Activated CD4-positive, alpha-beta memory T cell treated with anti-CD3 and anti-CD28 coated beads for 36 hours (primary cell): Measurements from ENCODE around the gene TRIM59. TPM values are rescaled to one million over a fixed set of nuclear protein-coding genes. Genes with fewer than 3 reads are reported as not detected.
A peak's percentile ranks its signal among the peaks of the same experiment; 100 is the strongest.
"Not testable (repeated sequence)": the region's sequence is repeated elsewhere in the genome, so short reads cannot be mapped to it uniquely, and the experiment has no call there.

ENCODE experiments used
- CTCF ChIA-PET: fragments of 350-600 bp; sonication (Branson Sonifier 250); formaldehyde crosslinking; loops from one replicate; lab custom pipeline; 2021; ENCODE audit warnings: antibody characterized with exemption, inconsistent platforms; lab: Charles Lee
- POLR2A ChIA-PET: fragments of 350-600 bp; sonication (Branson Sonifier 250); formaldehyde crosslinking; loops from one replicate; lab custom pipeline; 2021; ENCODE audit warnings: antibody characterized with exemption; lab: Charles Lee
- DNase-seq: peaks from one replicate; pipeline ENCODE4 v3.0.0-alpha.2; 2020
- H3K27ac Mint-ChIP-seq: one replicate; pipeline ENCODE4 v1.8.0; 2021; ENCODE audit warnings: mixed read lengths
- H3K27me3 Mint-ChIP-seq: one replicate; pipeline ENCODE4 v1.8.0; 2021; ENCODE audit warnings: mixed read lengths
- H3K36me3 Mint-ChIP-seq: one replicate; pipeline ENCODE4 v1.8.0; 2021; ENCODE audit warnings: mixed read lengths
- H3K4me1 Mint-ChIP-seq: one replicate; pipeline ENCODE4 v1.8.0; 2021; ENCODE audit warnings: low read depth, mixed read lengths
- H3K4me3 Mint-ChIP-seq: one replicate; pipeline ENCODE4 v1.8.0; 2021; ENCODE audit warnings: mild to moderate bottlenecking, mixed read lengths
- H3K9me3 Mint-ChIP-seq: one replicate; pipeline ENCODE4 v1.8.0; 2021; ENCODE audit warnings: mixed read lengths
- intact Hi-C: fragments of 100-400 bp; cut with micrococcal nuclease; formaldehyde crosslinking; loops from one replicate; pipeline ENCODE4 v1.15.1; 2023
- total RNA-seq, 2 experiments: library from RNA; stranded (reverse); gene quantifications; one replicate each; pipeline ENCODE4 v1.2.3, GENCODE V29; 2021

Gene TRIM59
- total RNA-seq, 2 experiments from 2014 or later = 27.3 to 30.0 TPM

GRCh38 chr3:160452251-160452650, 2.7 kb upstream of the TRIM59 start:
- H3K27ac Mint-ChIP-seq, DNase-seq, CTCF ChIA-PET, H3K27me3 Mint-ChIP-seq, H3K4me3 Mint-ChIP-seq, POLR2A ChIA-PET, H3K9me3 Mint-ChIP-seq, H3K36me3 Mint-ChIP-seq, intact Hi-C loops: not testable (repeated sequence)
- H3K4me1 Mint-ChIP-seq = peaks cover 15% of the 10 kb centered on the region

DNA sequence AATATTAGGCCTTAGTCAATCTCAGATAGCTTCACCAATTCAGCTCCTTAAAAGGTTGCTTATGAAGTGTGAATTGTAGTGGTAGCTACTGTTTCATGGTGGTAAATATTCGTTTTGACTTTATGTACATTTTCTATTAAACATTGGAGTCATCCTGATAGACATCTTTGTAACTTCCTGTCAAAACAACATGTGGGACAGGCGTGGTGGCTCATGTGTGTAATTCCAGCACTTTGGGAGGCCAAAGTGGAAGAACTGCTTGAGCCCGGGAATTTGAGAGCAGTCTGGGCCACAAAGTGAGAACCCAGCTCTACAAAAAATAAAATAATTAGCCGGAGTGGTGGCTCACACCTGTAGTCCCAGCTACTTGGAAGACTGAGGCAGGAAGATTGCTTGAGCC, 2.0 kb upstream of the TRIM59 start:
- DNase-seq = no peak
- Mint-ChIP-seq H3K27me3 (no peaks in the 10 kb centered on the region), H3K4me3 (no peak overlapping the region), H3K27ac (no peak overlapping the region), H3K36me3 (peaks cover 13% of the 10 kb centered on the region), H3K9me3 (no peaks in the 10 kb centered on the region), H3K4me1 (peaks cover 21% of the 10 kb centered on the region)
- ChIA-PET CTCF (no interaction called here), POLR2A (interaction anchor here (3.2 kb wide), 1 partner anchor 52 kb away, joined by 31 read pairs; the partner anchor contains the start of genes IFT80 and SMC4)
- intact Hi-C loops = no loop called here

- no peaks in the 10 kb centered on the region for H3K27me3 Mint-ChIP-seq
- H3K4me1 Mint-ChIP-seq = peaks cover 26% of the 10 kb centered on the region
- H3K4me3 Mint-ChIP-seq = peak overlapping the region; percentile 98
- intact Hi-C loops = no loop called here
- no peak overlapping the region for H3K27ac Mint-ChIP-seq
- POLR2A ChIA-PET = interaction anchor here (1.0 to 3.2 kb wide), 2 partner anchors 14 to 51 kb away, joined by 3 to 31 read pairs; partner anchors contain the start of genes IFT80 and SMC4
- CTCF ChIA-PET = no interaction called here
- H3K9me3 Mint-ChIP-seq = no peaks in the 10 kb centered on the region
- no peak for DNase-seq
- H3K36me3 Mint-ChIP-seq = peaks cover 16% of the 10 kb centered on the region
These were observed 1.3 kb upstream of the TRIM59 start for GRCh38 chr3:160450846-160451245.

DNA sequence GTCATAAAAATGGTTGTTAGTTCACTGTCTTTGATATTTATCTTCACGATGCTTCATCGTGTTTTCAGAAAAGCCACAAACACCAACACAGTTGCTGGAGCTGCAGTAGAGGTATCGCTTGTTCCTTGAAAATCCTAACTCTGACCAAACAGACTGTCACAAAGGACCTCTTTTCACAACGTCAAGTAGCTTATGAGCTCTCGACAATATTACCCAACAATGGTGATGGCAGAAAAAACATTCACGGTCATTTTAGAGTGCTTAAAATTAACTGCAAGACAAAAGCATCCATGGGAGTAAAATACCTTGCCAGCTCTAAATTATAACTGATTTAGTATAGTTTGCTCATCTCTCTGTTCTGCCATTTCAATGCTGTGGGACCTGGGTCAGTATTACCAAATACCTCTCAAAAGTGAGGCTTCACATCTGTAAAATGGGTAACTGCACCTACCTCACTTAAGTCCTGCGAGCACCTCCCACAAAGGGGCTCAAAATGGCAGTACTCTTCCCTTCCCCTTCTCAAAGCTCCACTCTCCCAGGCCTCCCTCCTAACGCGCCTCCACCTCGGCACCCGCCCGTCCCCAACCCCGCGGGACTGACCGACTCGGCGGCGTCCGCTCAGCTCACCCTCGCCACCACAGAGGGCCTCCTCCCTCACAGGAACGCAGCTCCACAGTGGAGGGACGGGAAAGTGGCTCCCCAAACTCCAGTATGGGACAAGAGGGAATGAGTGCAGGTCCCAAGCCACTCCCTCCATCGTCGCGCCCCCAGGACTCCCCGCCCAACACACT, 546 bp downstream of the TRIM59 start:
- ChIA-PET CTCF (interaction anchor here (0.9 to 1.9 kb wide), 7 partner anchors 11 to 49 kb away, joined by 3 to 12 read pairs (median 4); no protein-coding TSS in a partner anchor), POLR2A (interaction anchor here (0.7 to 3.2 kb wide), 11 partner anchors 9 to 306 kb away, joined by 3 to 31 read pairs (median 3); partner anchors contain the start of genes IFT80, KPNA4 and SMC4)
- Mint-ChIP-seq H3K36me3 (peaks cover 24% of the 10 kb centered on the region), H3K27me3 (no peaks in the 10 kb centered on the region), H3K4me3 (peak overlapping the region; percentile 98), H3K27ac (peak overlapping the region; percentile 99), H3K9me3 (no peaks in the 10 kb centered on the region), H3K4me1 (peaks cover 33% of the 10 kb centered on the region)
- no peak for DNase-seq
- intact Hi-C loops = loop anchor here (1.0 to 5.0 kb wide), 5 partner anchors 38 to 422 kb away; partner anchors contain the start of genes IFT80, KPNA4 and SMC4

DNA sequence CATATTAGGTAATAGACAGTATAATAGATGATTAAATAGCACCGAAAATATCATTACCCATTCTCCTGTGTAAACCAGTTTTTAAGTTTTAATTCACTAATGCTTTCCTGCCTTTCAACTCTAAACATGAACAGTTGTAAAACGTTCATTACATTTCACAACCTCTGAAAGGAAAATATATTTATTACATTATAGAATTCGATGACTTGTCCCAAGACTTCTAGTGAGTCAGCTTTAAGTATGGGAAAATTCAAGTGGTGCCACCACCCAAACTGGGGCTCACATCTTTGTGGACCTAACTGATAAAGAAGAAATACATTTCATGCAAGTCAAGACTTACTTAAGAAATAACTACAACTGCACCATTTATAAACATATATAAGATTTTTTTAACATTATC, 2.0 kb downstream of the TRIM59 start:
- peaks cover 29% of the 10 kb centered on the region for H3K36me3 Mint-ChIP-seq

GRCh38 chr3:160446522-160447056, 3.0 kb downstream of the TRIM59 start:
- intact Hi-C loops = loop anchor here (5.0 kb wide), 1 partner anchor 41 kb away; no protein-coding TSS in a partner anchor
- DNase-seq = no peak
- CTCF ChIA-PET = no interaction called here
- Mint-ChIP-seq H3K4me3 (peak overlapping the region; percentile 45), H3K27ac (no peak overlapping the region), H3K36me3 (peaks cover 36% of the 10 kb centered on the region), H3K9me3 (no peaks in the 10 kb centered on the region), H3K4me1 (peaks cover 38% of the 10 kb centered on the region), H3K27me3 (no peaks in the 10 kb centered on the region)
- POLR2A ChIA-PET = interaction anchor here (0.6 kb wide), 1 partner anchor 45 kb away, joined by 3 read pairs; no protein-coding TSS in a partner anchor

More for the DNA sequence above, 2.0 kb downstream of the TRIM59 start:
- Mint-ChIP-seq H3K4me1 (peaks cover 33% of the 10 kb centered on the region), H3K4me3 (peak overlapping the region; percentile 35), H3K27me3 (no peaks in the 10 kb centered on the region), H3K27ac (no peak overlapping the region), H3K9me3 (no peaks in the 10 kb centered on the region)
- intact Hi-C loops = loop anchor here (5.0 kb wide), 1 partner anchor 40 kb away; no protein-coding TSS in a partner anchor
- CTCF ChIA-PET = no interaction called here
- no peak for DNase-seq
- POLR2A ChIA-PET = interaction anchor here (0.6 to 2.5 kb wide), 3 partner anchors 11 to 117 kb away, joined by 3 to 19 read pairs (median 15); no protein-coding TSS in a partner anchor

- no peak for DNase-seq
- peaks cover 38% of the 10 kb centered on the region for H3K36me3 Mint-ChIP-seq
- H3K9me3 Mint-ChIP-seq = no peaks in the 10 kb centered on the region
- ChIA-PET POLR2A (interaction anchor here (0.7 kb wide), 1 partner anchor 13 kb away, joined by 5 read pairs; no protein-coding TSS in a partner anchor), CTCF (interaction anchor here (1.1 kb wide), 1 partner anchor 33 kb away, joined by 5 read pairs; no protein-coding TSS in a partner anchor)
- no peaks in the 10 kb centered on the region for H3K27me3 Mint-ChIP-seq
- H3K4me1 Mint-ChIP-seq = peaks cover 38% of the 10 kb centered on the region
- intact Hi-C loops = loop anchor here (5.0 kb wide), 1 partner anchor 41 kb away; no protein-coding TSS in a partner anchor
- H3K4me3 Mint-ChIP-seq = no peak overlapping the region
- H3K27ac Mint-ChIP-seq = no peak overlapping the region
These were observed 3.7 kb downstream of the TRIM59 start for GRCh38 chr3:160445854-160446253.

GRCh38 chr3:160444411-160444810, 5.2 kb downstream of the TRIM59 start:
- peaks cover 40% of the 10 kb centered on the region for H3K4me1 Mint-ChIP-seq
- no peak overlapping the region for H3K4me3 Mint-ChIP-seq
- intact Hi-C loops = no loop called here
- no peaks in the 10 kb centered on the region for H3K9me3 Mint-ChIP-seq
- no peak overlapping the region for H3K27ac Mint-ChIP-seq
- DNase-seq = no peak
- CTCF ChIA-PET = no interaction called here
- H3K27me3 Mint-ChIP-seq = no peaks in the 10 kb centered on the region
- H3K36me3 Mint-ChIP-seq = peaks cover 45% of the 10 kb centered on the region
- POLR2A ChIA-PET = interaction anchor here (1.3 kb wide), 1 partner anchor 29 kb away, joined by 3 read pairs; no protein-coding TSS in a partner anchor

DNA sequence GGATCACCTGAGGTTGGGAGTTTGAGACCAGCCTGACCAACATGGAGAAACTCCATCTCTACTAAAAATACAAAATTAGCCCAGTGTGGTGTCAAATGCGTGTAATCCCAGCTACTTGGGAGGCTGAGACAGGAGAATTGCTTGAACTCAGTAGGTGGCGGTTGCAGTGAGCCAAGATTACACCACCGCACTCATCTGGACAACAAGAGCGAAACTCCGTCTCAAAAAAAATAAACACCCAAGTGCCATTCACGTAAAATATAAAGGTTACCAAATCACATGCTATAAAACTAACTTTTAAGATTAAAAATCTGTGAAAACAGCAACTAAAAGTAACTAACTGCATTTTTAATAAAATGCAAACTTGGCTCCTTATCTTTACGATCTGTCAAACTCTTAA, 8.9 kb downstream of the TRIM59 start:
- no peak for DNase-seq
- intact Hi-C loops = no loop called here
- Mint-ChIP-seq H3K36me3 (peaks cover 58% of the 10 kb centered on the region), H3K4me3 (no peak overlapping the region), H3K4me1 (peaks cover 46% of the 10 kb centered on the region), H3K9me3 (no peaks in the 10 kb centered on the region), H3K27me3 (no peaks in the 10 kb centered on the region), H3K27ac (no peak overlapping the region)
- CTCF ChIA-PET = interaction anchor here (1.7 kb wide), 1 partner anchor 27 kb away, joined by 7 read pairs; no protein-coding TSS in a partner anchor
- POLR2A ChIA-PET = interaction anchor here (1.7 kb wide), 1 partner anchor 9 kb away, joined by 7 read pairs; the partner anchor contains the start of gene TRIM59

DNA sequence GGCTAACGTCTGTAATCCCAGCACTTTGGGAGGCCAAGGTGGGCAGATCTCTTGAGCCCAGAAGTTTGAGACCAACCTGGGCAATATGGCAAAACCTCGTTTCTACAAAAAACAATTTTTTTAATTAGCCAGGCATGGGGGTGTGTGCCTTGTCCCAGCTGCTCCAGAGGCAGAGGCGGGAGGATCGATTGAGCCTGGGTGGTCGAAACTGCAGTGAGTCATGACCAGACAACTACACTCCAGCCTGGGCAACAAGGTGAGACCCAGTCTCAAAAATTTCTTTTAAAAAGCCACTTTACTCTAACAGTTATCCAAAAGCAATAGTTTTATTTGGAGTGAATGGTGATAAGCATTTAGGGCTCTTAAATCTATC, 12.5 kb downstream of the TRIM59 start:
- Mint-ChIP-seq H3K4me3 (no peak overlapping the region), H3K27ac (no peak overlapping the region), H3K4me1 (peaks cover 45% of the 10 kb centered on the region)

DNA sequence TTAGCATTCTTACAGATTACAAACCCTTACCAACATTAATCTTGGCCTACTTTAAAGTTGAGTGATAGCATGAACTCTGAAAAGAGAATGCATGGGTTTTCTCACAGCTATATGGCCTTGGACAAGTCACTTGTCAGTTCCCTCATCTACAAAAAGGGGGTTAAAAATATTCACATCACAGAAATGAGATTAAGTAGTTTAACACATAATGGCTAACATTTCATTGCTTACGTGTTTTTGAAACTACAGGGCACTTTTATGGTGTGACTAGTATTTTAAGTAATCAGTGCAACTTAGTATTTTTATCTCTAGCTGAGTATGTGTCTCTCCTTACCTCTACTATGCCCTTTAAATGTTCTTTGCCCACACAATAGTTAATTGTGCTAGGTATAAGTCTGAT, 13.8 kb downstream of the TRIM59 start:
- Mint-ChIP-seq H3K27ac (no peak overlapping the region), H3K4me3 (no peak overlapping the region), H3K27me3 (no peaks in the 10 kb centered on the region), H3K36me3 (peaks cover 62% of the 10 kb centered on the region), H3K4me1 (peaks cover 40% of the 10 kb centered on the region), H3K9me3 (no peaks in the 10 kb centered on the region)
- intact Hi-C loops = no loop called here
- ChIA-PET CTCF (interaction anchor here (1.4 kb wide), 1 partner anchor 22 kb away, joined by 8 read pairs; no protein-coding TSS in a partner anchor), POLR2A (interaction anchor here (0.9 to 4.4 kb wide), 2 partner anchors 13 to 23 kb away, joined by 3 to 19 read pairs; partner anchors contain the start of gene TRIM59)
- no peak for DNase-seq

More for the DNA sequence above, 12.5 kb downstream of the TRIM59 start:
- peaks cover 58% of the 10 kb centered on the region for H3K36me3 Mint-ChIP-seq
- no peak for DNase-seq
- CTCF ChIA-PET = interaction anchor here (0.6 to 2.2 kb wide), 2 partner anchors 12 to 52 kb away, joined by 3 to 5 read pairs; partner anchors contain the start of gene TRIM59
- no peaks in the 10 kb centered on the region for H3K9me3 Mint-ChIP-seq
- H3K27me3 Mint-ChIP-seq = no peaks in the 10 kb centered on the region
- POLR2A ChIA-PET = interaction anchor here (4.4 kb wide), 1 partner anchor 12 kb away, joined by 19 read pairs; the partner anchor contains the start of gene TRIM59
- intact Hi-C loops = no loop called here
